CD4-positive, alpha-beta T cell treated with Interleukin-17A for 1 hour (primary cell): Measurements from ENCODE around the gene ANKRD34A.
"Not testable (repeated sequence)": the region's sequence is repeated elsewhere in the genome, so short reads cannot be mapped to it uniquely, and the experiment has no call there.

Source experiments
- DNase-seq: peaks from one replicate; pipeline ENCODE4 v3.0.0-alpha.2; 2020

Gene ANKRD34A

GRCh38 chr1:145942871-145943270, 21.5 kb downstream of the ANKRD34A start:
- DNase-seq, result no peak

- DNase-seq, result no peak
Measured at GRCh38 chr1:145942405-145942804, 22.0 kb downstream of the ANKRD34A start.

GRCh38 chr1:145937436-145937835, 26.9 kb downstream of the ANKRD34A start:
- no peak for DNase-seq

- no peak for DNase-seq
Measured at GRCh38 chr1:145936247-145936646, 28.1 kb downstream of the ANKRD34A start.

- DNase-seq, result no peak
Measured at GRCh38 chr1:145935708-145936107, 28.7 kb downstream of the ANKRD34A start.

GRCh38 chr1:145932522-145933009, 31.8 kb downstream of the ANKRD34A start:
- peak; percentile 63 for DNase-seq

GRCh38 chr1:145927916-145928643, 36.3 kb downstream of the ANKRD34A start:
- no peak for DNase-seq

GRCh38 chr1:145927063-145927886, 37.1 kb downstream of the ANKRD34A start, which contains the start of gene RBM8A:
Gene RBM8A, minus strand, starts transcription at chr1:145927484. Its CDS starts 58 bp downstream, at chr1:145927426.
- peak; percentile 99 for DNase-seq

- no peak for DNase-seq
Measured at GRCh38 chr1:145926686-145927062, 37.7 kb downstream of the ANKRD34A start.

- DNase-seq, result no peak
Measured at GRCh38 chr1:145922266-145922665, 42.1 kb downstream of the ANKRD34A start.

GRCh38 chr1:145920297-145920696, 44.1 kb downstream of the ANKRD34A start:
- DNase-seq, result not testable (repeated sequence)

- DNase-seq, result peak; percentile 24
Measured at GRCh38 chr1:145918992-145919939, 45.1 kb downstream of the ANKRD34A start.

- DNase-seq, result peak; percentile 95
Measured at GRCh38 chr1:145918144-145918991, 46.0 kb downstream of the ANKRD34A start, which contains the start of gene PEX11B. Gene PEX11B, minus strand, starts transcription at chr1:145918717. Its CDS starts 29 bp downstream, at chr1:145918688.

- DNase-seq, result no peak
Measured at GRCh38 chr1:145917595-145917994, 46.8 kb downstream of the ANKRD34A start.

GRCh38 chr1:145916745-145917144, 47.6 kb downstream of the ANKRD34A start:
- DNase-seq, result no peak

GRCh38 chr1:145912128-145912641, 52.2 kb downstream of the ANKRD34A start:
- DNase-seq, result no peak
